H1 (cell line): ENCODE data around the gene DDX51. TPM values are rescaled to one million over a fixed set of nuclear protein-coding genes. Genes with fewer than 3 reads are reported as not detected.

Experiments used
- CTCF ChIA-PET: fragments of 300-600 bp; sonication (Branson Sonifier 250); formaldehyde crosslinking; loops from one replicate; lab custom pipeline; 2021; ENCODE audit not compliant: partially characterized antibody; lab: Charles Lee
- POLR2A ChIA-PET: fragments of 300-600 bp; sonication (Branson Sonifier 250); formaldehyde crosslinking; loops from one replicate; lab custom pipeline; 2021; ENCODE audit warnings: inconsistent platforms; ENCODE audit not compliant: partially characterized antibody; lab: Charles Lee
- DNase-seq, 2 experiments: peaks; one replicate each; pipeline versions ENCODE4 v3.0.0 to v3.0.0-alpha.2; 2010 to 2022; ENCODE audit warnings: low spot score in 2 of 2, low read depth in 1 of 2, mixed read lengths in 1 of 2
- FAIRE-seq: peaks from 2 replicates; lab custom pipeline; 2011; peaks lifted over from hg19 to GRCh38; lab: Jason Lieb, UNC
- H2AFZ ChIP-seq: 2 replicates; pipeline ENCODE4 v1.8.1; 2012; ENCODE audit warnings: low read length, inconsistent platforms
- H2AK5ac ChIP-seq: 2 replicates; pipeline ENCODE4 v1.6.1; 2013; ENCODE audit warnings: low read depth, low read length
- H2BK120ac ChIP-seq: replicated peaks from 2 replicates; pipeline ENCODE3; 2013; ENCODE audit warnings: low read depth, low read length, inconsistent platforms
- H2BK12ac ChIP-seq: 2 replicates; pipeline ENCODE4 v1.6.1; 2013; ENCODE audit warnings: low read depth, low read length
- H2BK15ac ChIP-seq: 2 replicates; pipeline ENCODE4 v1.6.1; 2013; ENCODE audit warnings: low read length
- H2BK20ac ChIP-seq: 2 replicates; pipeline ENCODE4 v1.6.1; 2013; ENCODE audit warnings: low read length
- H2BK5ac ChIP-seq: 2 replicates; pipeline ENCODE4 v1.6.1; 2013; ENCODE audit warnings: low read depth, low read length
- H3K14ac ChIP-seq: 2 replicates; pipeline ENCODE4 v1.6.1; 2013; ENCODE audit warnings: inconsistent platforms; ENCODE audit not compliant: insufficient read length
- H3K18ac ChIP-seq: 2 replicates; pipeline ENCODE4 v1.6.1; 2013; ENCODE audit warnings: low read length; ENCODE audit errors: extremely low read depth
- H3K23ac ChIP-seq: 2 replicates; pipeline ENCODE4 v1.6.1; 2013; ENCODE audit warnings: inconsistent platforms; ENCODE audit not compliant: insufficient read length
- H3K23me2 ChIP-seq: 2 replicates; pipeline ENCODE4 v1.6.1; 2013; ENCODE audit warnings: low read depth, low read length
- H3K27ac ChIP-seq: 2 replicates; pipeline ENCODE4 v1.6.1; 2011; ENCODE audit warnings: low read depth, low read length, inconsistent platforms
- H3K27me3 ChIP-seq, 4 experiments: replicated peaks in 1 of 4; 1 replicate in 1 of 4; 2 replicates in 3 of 4; pipeline versions ENCODE4 v1.6.1 to v1.8.1; 2011 to 2013; ENCODE audit warnings: low read length in 3 of 4, mild to moderate bottlenecking in 3 of 4, inconsistent platforms in 2 of 4, mixed read lengths in 2 of 4, moderate library complexity in 1 of 4; ENCODE audit not compliant: control insufficient read depth in 3 of 4, insufficient read depth in 3 of 4; ENCODE audit errors: extremely low read depth in 1 of 4
- H3K36me3 ChIP-seq, 4 experiments: 2 replicates each; pipeline versions ENCODE4 v1.6.1 to v1.8.1; 2011 to 2013; ENCODE audit warnings: mild to moderate bottlenecking in 4 of 4, low read length in 3 of 4, moderate library complexity in 2 of 4, control low read depth in 1 of 4, inconsistent platforms in 1 of 4; ENCODE audit not compliant: insufficient read depth in 4 of 4, control insufficient read depth in 2 of 4
- H3K4ac ChIP-seq: replicated peaks from 2 replicates; pipeline ENCODE3; 2013; ENCODE audit warnings: low read length, low read depth, mixed read lengths, inconsistent platforms; ENCODE audit not compliant: insufficient read length
- H3K4me1 ChIP-seq, 4 experiments: replicated peaks in 1 of 4; 1 replicate in 1 of 4; 2 replicates in 3 of 4; pipeline versions ENCODE4 v1.6.1 to v1.8.1; 2011 to 2013; ENCODE audit warnings: low read length in 3 of 4, inconsistent platforms in 2 of 4, mixed read lengths in 1 of 4; ENCODE audit not compliant: insufficient read depth in 4 of 4, control insufficient read depth in 3 of 4
- H3K4me2 ChIP-seq, 2 experiments: 2 replicates each; pipeline versions ENCODE4 v1.6.1 to v1.8.1; 2011 to 2013; ENCODE audit warnings: low read depth in 2 of 2, low read length in 2 of 2, control low read depth in 1 of 2, inconsistent platforms in 1 of 2, mild to moderate bottlenecking in 1 of 2; ENCODE audit not compliant: insufficient read depth in 1 of 2
- H3K4me3 ChIP-seq, 4 experiments: fragments of 200-600, 300-600 bp in 1 of 4; sonication (generic), shearing (Covaris generic), sonication (Bioruptor Twin) in 1 of 4; 2 replicates each; pipeline versions ENCODE4 v1.5.1 to v1.8.1; 2011 to 2016; ENCODE audit warnings: low read length in 4 of 4, low read depth in 3 of 4, control low read depth in 2 of 4, inconsistent platforms in 2 of 4, mild to moderate bottlenecking in 2 of 4, mixed read lengths in 1 of 4, moderate library complexity in 1 of 4; ENCODE audit not compliant: insufficient read depth in 2 of 4; ENCODE audit errors: extremely low read depth in 1 of 4
- H3K56ac ChIP-seq: replicated peaks from 2 replicates; pipeline ENCODE3; 2013; ENCODE audit warnings: low read depth, mild to moderate bottlenecking, mixed read lengths, low read length, inconsistent platforms; ENCODE audit not compliant: insufficient read length
- H3K79me1 ChIP-seq: 2 replicates; pipeline ENCODE4 v1.6.1; 2013; ENCODE audit warnings: low read depth, low read length, control low read depth
- H3K79me2 ChIP-seq, 2 experiments: 2 replicates each; pipeline versions ENCODE4 v1.6.1 to v1.8.1; 2012 to 2013; ENCODE audit warnings: low read length in 2 of 2, mild to moderate bottlenecking in 2 of 2, inconsistent platforms in 1 of 2; ENCODE audit not compliant: insufficient read depth in 2 of 2, control insufficient read depth in 1 of 2
- H3K9ac ChIP-seq, 4 experiments: replicated peaks in 1 of 4; 1 replicate in 1 of 4; 2 replicates in 3 of 4; pipeline versions ENCODE4 v1.6.1 to v1.8.1; 2011 to 2013; ENCODE audit warnings: low read depth in 3 of 4, low read length in 3 of 4, control low read depth in 2 of 4, mild to moderate bottlenecking in 2 of 4, moderate library complexity in 2 of 4, inconsistent platforms in 1 of 4; ENCODE audit errors: extremely low read depth in 1 of 4
- H3K9me3 ChIP-seq, 2 experiments: 2 replicates each; pipeline versions ENCODE4 v1.6.1 to v1.8.1; 2012 to 2013; ENCODE audit warnings: mild to moderate bottlenecking in 2 of 2, moderate library complexity in 2 of 2, control low read depth in 1 of 2, inconsistent platforms in 1 of 2, low read depth in 1 of 2, low read length in 1 of 2, mixed read lengths in 1 of 2; ENCODE audit not compliant: insufficient read depth in 2 of 2
- H4K20me1 ChIP-seq, 2 experiments: replicated peaks in 1 of 2; 2 replicates each; pipeline versions ENCODE3 to v1.8.1; 2011 to 2013; ENCODE audit warnings: inconsistent platforms in 2 of 2, low read length in 2 of 2, mild to moderate bottlenecking in 1 of 2; ENCODE audit not compliant: insufficient read depth in 2 of 2, control insufficient read depth in 1 of 2
- H4K5ac ChIP-seq: 2 replicates; pipeline ENCODE4 v1.6.1; 2013; ENCODE audit warnings: low read length, low read depth, mixed read lengths, inconsistent platforms; ENCODE audit not compliant: insufficient read length
- H4K8ac ChIP-seq: 2 replicates; pipeline ENCODE4 v1.8.0; 2013; ENCODE audit warnings: mild to moderate bottlenecking, moderate library complexity, low read length, inconsistent platforms; ENCODE audit not compliant: insufficient read depth; ENCODE audit errors: extremely low read depth
- H4K91ac ChIP-seq: replicated peaks from 2 replicates; pipeline ENCODE3; 2013; ENCODE audit warnings: low read length, mixed read lengths, inconsistent platforms; ENCODE audit not compliant: insufficient read length
- CBX8 ChIP-seq: fragments of 300-800, 300-1000 bp; sonication (generic); IDR thresholded peaks from 2 replicates; pipeline ENCODE4 v1.7.1; 2016; ENCODE audit warnings: low read depth, low read length, borderline replicate concordance
- CHD1 ChIP-seq: IDR thresholded peaks from 2 replicates; pipeline ENCODE4 v1.6.1; 2012; ENCODE audit warnings: low read depth, low read length, improper control_type of control experiment
- FOSL1 ChIP-seq: IDR thresholded peaks from 2 replicates; pipeline ENCODE4 v1.6.1; 2011; ENCODE audit warnings: mild to moderate bottlenecking, low read depth, low read length, moderate library complexity; ENCODE audit not compliant: insufficient read depth
- HDAC6 ChIP-seq: IDR thresholded peaks from one replicate; pipeline ENCODE4 v1.7.1; 2012; ENCODE audit warnings: low read depth, mild to moderate bottlenecking, inconsistent platforms, low read length, moderate library complexity
- KDM4A ChIP-seq: IDR thresholded peaks from one replicate; pipeline ENCODE4 v1.7.1; 2012; ENCODE audit warnings: low read depth, mild to moderate bottlenecking, moderate library complexity, low read length, inconsistent platforms; ENCODE audit not compliant: severe bottlenecking
- MAFK ChIP-seq: IDR thresholded peaks from 2 replicates; pipeline ENCODE4 v1.6.1; 2012; ENCODE audit warnings: low read depth, mild to moderate bottlenecking, improper control_type of control experiment, low read length
- MAX ChIP-seq: IDR thresholded peaks from 2 replicates; pipeline ENCODE4 v1.6.1; 2012; ENCODE audit warnings: inconsistent platforms
- POLR2A ChIP-seq, 2 experiments: IDR thresholded peaks; 1 replicate in 1 of 2; 2 replicates in 1 of 2; pipeline ENCODE4 v1.6.1; 2011; ENCODE audit warnings: low read depth in 2 of 2, low read length in 2 of 2, mild to moderate bottlenecking in 2 of 2; ENCODE audit errors: control extremely low read depth in 1 of 2
- POU5F1 ChIP-seq: IDR thresholded peaks from 2 replicates; pipeline ENCODE4 v1.6.1; 2011; ENCODE audit warnings: low read depth, mild to moderate bottlenecking, low read length, moderate library complexity
- RXRA ChIP-seq: IDR thresholded peaks from 2 replicates; pipeline ENCODE4 v1.6.1; 2011; ENCODE audit warnings: low read depth, mild to moderate bottlenecking, low read length, moderate library complexity; ENCODE audit not compliant: insufficient read depth
- SIN3A ChIP-seq, 2 experiments: IDR thresholded peaks in 1 of 2; conservative IDR thresholded peaks in 1 of 2; 2 replicates each; pipeline ENCODE4 v1.6.1; 2011 to 2012; ENCODE audit warnings: low read length in 2 of 2, improper control_type of control experiment in 1 of 2, low read depth in 1 of 2, mild to moderate bottlenecking in 1 of 2
- SP1 ChIP-seq: IDR thresholded peaks from 2 replicates; pipeline ENCODE4 v1.6.1; 2011; ENCODE audit warnings: low read depth, low read length
- TEAD4 ChIP-seq: IDR thresholded peaks from 2 replicates; pipeline ENCODE4 v1.6.1; 2012; ENCODE audit warnings: low read depth, low read length, inconsistent platforms, mixed read lengths
- ZNF274 ChIP-seq: IDR thresholded peaks from 2 replicates; pipeline ENCODE4 v1.7.0; 2012; ENCODE audit warnings: low read length, borderline replicate concordance; ENCODE audit errors: extremely low read depth
- WGBS, 2 experiments: shearing (Covaris generic) in 1 of 2; methylation state at CpG; one replicate each; pipeline versions ENCODE4 v1.1.6 to v1.1.7; 2013 to 2015; ENCODE audit warnings: low lambda C conversion rate in 2 of 2, mixed read lengths in 2 of 2, inconsistent platforms in 1 of 2, low coverage in 1 of 2, missing lambda C conversion rate in 1 of 2; ENCODE audit not compliant: insufficient replicate concordance in 2 of 2, insufficient coverage in 1 of 2, insufficient read length in 1 of 2; ENCODE audit errors: extremely low coverage in 1 of 2, missing lambda C conversion rate in 1 of 2; 5-methylcytosine and 5-hydroxymethylcytosine counted together
- polyA plus RNA-seq, 7 experiments: library from polyadenylated mRNA; depleted of rRNA in 3 of 7; stranded (reverse) in 5 of 7; unstranded in 2 of 7; fragments of >200 nt in 5 of 7; fragments of 200-250 nt in 2 of 7; gene quantifications; 1 replicate in 5 of 7; 2 replicates in 1 of 7; 4 replicates in 1 of 7; pipeline versions ENCODE4 v1.2.1 to v1.2.3, GENCODE V29; 2011 to 2013; ENCODE audit warnings: missing spikeins in 2 of 7, mixed read lengths in 2 of 7
- total RNA-seq: library from RNA; stranded (reverse); fragmentation: NEBNext Ultra II Directional; extraction: Animal tissue kit (Norgen Biotek cat#: 25700); gene quantifications from 2 replicates; pipeline ENCODE4 v1.2.1, GENCODE V29; 2021

The DDX51 gene
- total and polyA plus RNA-seq, 2 of the 8 experiments (the other 6 are each of a cell fraction or from before 2014, with no cell fraction given): 11.2 to 24.4 TPM

GRCh38 chr12:132162508-132163031 lies 18.5 kb upstream of the DDX51 start:
- WGBS, 2 experiments: 82% methylated on average over 16 of the region's 17 CpGs; no CpG with 5 or more reads in 1 of the 2 experiments
- Histone ChIP-seq H2BK5ac (no peak overlapping the region), H3K36me3 (peaks cover 3 to 8% (median 4%) of the 10 kb centered on the region in 4 experiments; a peak in 4 of 8 replicates), H3K27me3 (peaks cover 0 to 7% (median 2%) of the 10 kb centered on the region in 4 experiments; a peak in 4 of 7 replicates), H4K20me1 (peaks cover 0 to 17% of the 10 kb centered on the region in 2 experiments), H3K9me3 (peaks cover 0 to 5% of the 10 kb centered on the region in 2 experiments; a peak in 2 of 4 replicates), H3K56ac (no peak overlapping the region), H3K14ac (no peak overlapping the region), H3K27ac (no peak overlapping the region), H2AFZ (no peak overlapping the region), H2AK5ac (no peak overlapping the region), H3K18ac (no peak overlapping the region), H3K23ac (no peak overlapping the region), H3K4me3 (no peak overlapping the region), H3K4me2 (no peak overlapping the region), H4K91ac (no peak overlapping the region), H4K5ac (no peak overlapping the region), H2BK20ac (no peak overlapping the region), H4K8ac (no peak overlapping the region), H3K23me2 (peaks cover 23% of the 10 kb centered on the region), H3K9ac (no peak overlapping the region), H3K79me2 (peaks cover 0 to 3% of the 10 kb centered on the region in 2 experiments; a peak in 1 of 4 replicates), H2BK12ac (no peak overlapping the region), H2BK120ac (no peak overlapping the region), H3K79me1 (peaks cover 2% of the 10 kb centered on the region; the same call in 1 of the 2 replicates), H2BK15ac (no peak overlapping the region), H3K4ac (no peak overlapping the region), H3K4me1 (no peaks in the 10 kb centered on the region; a peak in 1 of 7 replicates)
- TF ChIP-seq MAX: no peak
- no peak for TF ChIP-seq TEAD4
- TF ChIP-seq KDM4A: no peak
- TF ChIP-seq POLR2A (IDR thresholded peaks at IDR 0.05; ENCODE audit: control extremely low read depth in 1 of 2, low read depth in 2 of 2, low read length in 2 of 2): no peak
- no peak for TF ChIP-seq CHD1
- no peak for TF ChIP-seq ZNF274
- TF ChIP-seq FOSL1: no peak
- TF ChIP-seq HDAC6: no peak
- TF ChIP-seq MAFK: no peak
- TF ChIP-seq RXRA: no peak
- TF ChIP-seq SP1: no peak
- no peak for TF ChIP-seq CBX8
- no peak for TF ChIP-seq POU5F1
- no peak for TF ChIP-seq SIN3A (conservative IDR thresholded peaks at IDR 0.05 in 1 of 2, IDR thresholded peaks at IDR 0.05 in 1 of 2; ENCODE audit: low read depth in 1 of 2, low read length in 2 of 2)
- DNase-seq (no peak), FAIRE-seq (no peak)
- CTCF ChIA-PET: interaction anchor here (1.2 to 2.8 kb wide), 6 partner anchors 12 to 251 kb away, joined by 3 to 9 read pairs (median 4); no protein-coding TSS in a partner anchor
- POLR2A ChIA-PET: interaction anchor here (1.3 to 2.1 kb wide), 2 partner anchors 12 to 26 kb away, joined by 3 to 10 read pairs; no protein-coding TSS in a partner anchor
